Measurements from ENCODE around the gene ISLR2.
"Not testable (repeated sequence)": the region's sequence is repeated elsewhere in the genome, so short reads cannot be mapped to it uniquely, and the experiment has no call there.

Gene ISLR2

DNA sequence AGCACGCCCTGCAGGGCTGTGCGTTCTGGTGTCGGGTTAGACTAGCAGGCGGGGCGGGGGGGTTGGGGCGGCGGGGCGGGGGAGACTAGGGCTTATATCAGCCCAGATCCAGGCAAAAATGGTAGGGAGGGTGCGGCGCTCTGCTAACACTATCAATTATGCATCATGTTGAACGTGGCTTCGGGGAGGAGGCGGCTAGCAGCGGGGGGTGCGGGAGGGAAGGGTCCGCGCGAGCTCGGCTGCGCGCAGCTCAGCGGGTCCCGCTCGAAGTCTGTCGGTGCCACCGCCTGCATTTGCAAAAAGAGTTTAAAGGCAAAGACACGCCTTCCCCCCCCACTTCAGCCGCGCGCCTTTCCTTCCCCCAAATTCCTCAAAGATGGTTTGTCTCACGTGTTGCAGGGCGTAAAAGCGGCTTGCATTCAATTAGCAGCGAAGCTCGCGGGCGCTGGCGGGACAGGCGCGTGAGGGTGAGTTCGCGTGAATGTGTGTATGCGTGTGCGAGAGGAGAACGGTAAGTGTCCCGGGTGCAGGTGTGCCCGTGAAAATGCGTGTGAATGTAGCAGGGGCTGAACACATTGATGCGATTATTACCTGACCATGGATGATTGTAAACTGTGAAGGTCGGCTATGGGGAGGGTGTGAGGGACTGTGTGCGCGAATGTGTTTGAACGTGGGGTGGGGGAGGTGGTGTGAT, at the start of gene ISLR2:
Gene ISLR2 (plus strand): TSS at position 432 of the 694 bp plus-strand sequence. CDS start 2,169 bp downstream, outside the sequence.
- peaks cover 95% of the 10 kb centered on the region for H3K27me3 Mint-ChIP-seq
- H3K27ac Mint-ChIP-seq, result peak within 1 kb of the TSS in 1 of 2 donors; percentile 77
- H3K4me1 Mint-ChIP-seq, result peaks cover 66% of the 10 kb centered on the region
- H3K4me3 Mint-ChIP-seq, result peak within 1 kb of the TSS; percentile 35 to 43
- no peaks in the 10 kb centered on the region for H3K9me3 Mint-ChIP-seq
- DNase-seq (no peak), ATAC-seq (no peak)

DNA sequence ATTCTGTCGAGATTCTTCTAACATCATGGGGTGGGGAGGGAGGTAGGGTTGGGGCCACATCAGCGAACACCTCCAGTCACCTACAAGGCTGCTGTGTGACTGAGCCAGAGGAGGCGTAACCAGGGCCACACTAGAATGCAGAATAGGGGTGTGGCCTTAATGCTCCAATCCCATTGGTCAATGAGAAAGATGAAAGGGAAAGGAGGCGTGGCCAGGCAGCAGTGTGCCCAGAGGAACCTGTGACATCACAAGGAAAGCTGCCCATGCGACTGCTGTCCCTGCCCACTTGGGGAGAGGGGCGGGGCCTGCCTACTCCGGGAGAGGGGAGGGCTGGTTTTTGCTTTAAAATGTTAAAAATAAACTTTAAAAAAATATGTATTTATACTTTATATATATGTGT, 47.9 kb upstream of the ISLR2 start, which contains the start of gene GOLGA6A:
Gene GOLGA6A (minus strand): TSS at position 101 of the 400 bp plus-strand sequence. CDS start 41 bp downstream, at position 60.
- H3K27ac Mint-ChIP-seq, ATAC-seq, H3K9me3 Mint-ChIP-seq, H3K27me3 Mint-ChIP-seq, DNase-seq, H3K4me1 Mint-ChIP-seq, H3K4me3 Mint-ChIP-seq: not testable (repeated sequence)

DNA sequence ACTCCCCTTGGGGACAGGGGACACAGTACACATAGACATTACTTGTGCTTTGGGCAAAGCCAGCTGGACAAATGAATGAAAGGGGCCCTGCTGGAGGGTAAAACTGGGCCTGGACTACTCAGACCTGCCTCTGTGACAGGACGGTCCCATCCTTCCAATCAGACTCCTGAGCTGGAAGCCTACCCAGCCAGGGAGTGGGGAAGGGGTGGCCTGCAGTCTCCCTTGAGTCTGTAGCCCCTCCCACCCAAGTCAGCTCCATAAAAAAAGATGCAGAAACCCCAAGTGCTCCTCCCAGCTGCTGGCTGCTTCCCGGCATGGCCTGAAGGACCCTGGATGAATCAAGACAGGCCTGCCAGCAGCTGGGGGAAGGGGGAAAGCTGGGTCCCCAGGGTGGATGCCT, 35.8 kb upstream of the ISLR2 start:
- not testable (repeated sequence) for ATAC-seq, H3K27me3 Mint-ChIP-seq, H3K27ac Mint-ChIP-seq, H3K4me3 Mint-ChIP-seq, H3K9me3 Mint-ChIP-seq, DNase-seq, H3K4me1 Mint-ChIP-seq

DNA sequence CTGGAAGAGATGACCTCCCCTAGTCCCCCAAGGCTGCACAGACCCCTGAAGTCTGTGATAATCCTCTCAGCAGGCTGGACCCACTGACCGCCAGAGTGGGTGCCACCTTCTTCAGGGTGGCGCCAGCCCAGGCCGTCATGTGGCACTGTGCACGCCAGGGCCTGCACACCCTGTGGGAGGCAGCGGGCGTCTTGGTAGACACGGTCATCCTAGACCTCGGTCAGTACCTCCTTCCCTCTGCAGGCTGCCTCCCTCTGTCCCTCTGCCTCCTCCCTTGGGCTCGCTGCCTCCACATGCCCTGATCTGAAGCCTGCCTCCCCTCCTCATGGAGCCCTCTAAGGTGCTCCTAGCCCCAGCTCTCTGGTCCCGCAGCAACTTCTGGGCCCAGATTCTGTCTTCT, 34.8 kb upstream of the ISLR2 start:
- not testable (repeated sequence) for H3K27me3 Mint-ChIP-seq, H3K27ac Mint-ChIP-seq, DNase-seq, H3K4me1 Mint-ChIP-seq, H3K9me3 Mint-ChIP-seq, H3K4me3 Mint-ChIP-seq
- ATAC-seq, result peak; percentile 12

GRCh38 chr15:74096753-74097474, 33.5 kb upstream of the ISLR2 start:
- H3K9me3 Mint-ChIP-seq, H3K27me3 Mint-ChIP-seq, ATAC-seq, DNase-seq, H3K4me3 Mint-ChIP-seq, H3K4me1 Mint-ChIP-seq, H3K27ac Mint-ChIP-seq: not testable (repeated sequence)

DNA sequence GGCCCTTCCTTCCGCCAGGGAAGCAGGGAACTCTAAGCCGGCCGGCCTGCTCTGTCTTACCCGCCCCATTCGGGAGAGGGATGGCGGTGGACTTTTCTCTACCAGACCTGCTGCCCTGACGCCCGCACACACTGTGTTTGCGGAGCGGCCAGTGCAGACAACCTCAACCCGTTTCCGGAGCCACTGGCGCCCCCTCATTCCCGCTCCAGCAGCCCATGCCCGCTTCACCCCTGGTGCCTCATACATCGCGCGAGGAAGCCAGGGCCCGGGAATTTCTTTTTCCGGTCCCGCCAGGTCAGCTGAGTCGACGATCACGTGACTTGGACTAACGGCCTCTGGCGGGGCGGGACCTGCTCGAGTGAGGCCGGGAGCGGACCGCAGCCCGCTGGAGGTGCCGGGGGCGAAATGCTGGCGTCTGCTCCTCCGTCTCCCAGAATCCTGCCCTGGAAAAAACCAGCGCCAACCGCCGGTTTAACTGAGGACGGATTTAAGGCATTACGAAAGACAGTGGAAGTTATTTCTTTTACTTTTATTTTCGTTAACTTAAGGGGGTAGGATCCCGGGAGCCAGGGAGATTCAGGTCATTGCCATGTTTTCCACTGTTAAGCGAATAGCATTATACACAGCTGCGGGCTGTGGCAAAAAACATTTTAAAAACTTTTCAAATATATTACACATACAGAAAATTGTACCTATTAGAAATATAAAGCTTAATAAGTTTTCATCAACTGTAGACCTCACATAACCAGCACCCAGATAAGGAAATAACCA, 30.2 kb upstream of the ISLR2 start:
- not testable (repeated sequence) for H3K27me3 Mint-ChIP-seq, H3K4me1 Mint-ChIP-seq, H3K9me3 Mint-ChIP-seq
- Mint-ChIP-seq H3K4me3 (peak overlapping the region; percentile 94 to 98), H3K27ac (peak overlapping the region; percentile 97 to 100)
- DNase-seq, result peak; percentile 84 to 86
- ATAC-seq, result peak; percentile 84

- no peak for DNase-seq
- no peak overlapping the region for H3K4me3 Mint-ChIP-seq
- ATAC-seq, result no peak
- no peaks in the 10 kb centered on the region for H3K27me3 Mint-ChIP-seq
- no peaks in the 10 kb centered on the region for H3K9me3 Mint-ChIP-seq
- H3K27ac Mint-ChIP-seq, result no peak overlapping the region
- no peaks in the 10 kb centered on the region for H3K4me1 Mint-ChIP-seq
Measured at GRCh38 chr15:74108111-74108510, 22.3 kb upstream of the ISLR2 start.

- H3K9me3 Mint-ChIP-seq, ATAC-seq, H3K4me1 Mint-ChIP-seq, H3K27ac Mint-ChIP-seq, H3K4me3 Mint-ChIP-seq, DNase-seq, H3K27me3 Mint-ChIP-seq: not testable (repeated sequence)
Measured at GRCh38 chr15:74108611-74109010, 21.8 kb upstream of the ISLR2 start.

- no peak for DNase-seq
Measured at GRCh38 chr15:74109713-74110112, 20.7 kb upstream of the ISLR2 start.

DNA sequence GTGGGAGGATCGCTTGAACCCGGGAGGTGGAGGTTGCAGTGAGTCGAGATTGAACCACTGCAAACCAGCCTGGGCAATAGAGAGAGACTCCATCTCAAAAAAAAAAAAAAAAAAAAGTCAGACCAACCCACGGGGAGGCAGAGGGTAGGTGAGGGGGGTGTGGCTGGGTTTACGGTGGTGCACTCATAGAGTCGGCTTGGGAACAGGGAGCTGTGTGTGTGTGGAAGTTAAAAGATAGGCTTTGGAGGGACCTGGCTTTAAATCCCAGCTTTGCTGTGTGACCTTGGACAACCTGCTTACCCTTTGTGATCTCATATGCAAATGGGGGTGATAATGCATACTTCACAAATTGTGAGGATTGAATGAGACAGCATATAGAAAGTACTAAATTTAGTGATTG, 10.0 kb upstream of the ISLR2 start:
- H3K4me3 Mint-ChIP-seq, result no peak overlapping the region
- no peak for DNase-seq
- no peak for ATAC-seq
- H3K4me1 Mint-ChIP-seq, result peaks cover 11% of the 10 kb centered on the region
- H3K27me3 Mint-ChIP-seq, result peaks cover 53% of the 10 kb centered on the region
- H3K9me3 Mint-ChIP-seq, result no peaks in the 10 kb centered on the region
- H3K27ac Mint-ChIP-seq, result no peak overlapping the region

More at GRCh38 chr15:74109713-74110112, 20.7 kb upstream of the ISLR2 start:
- no peak overlapping the region for H3K27ac Mint-ChIP-seq
- no peak for ATAC-seq
- H3K4me1 Mint-ChIP-seq, result no peaks in the 10 kb centered on the region
- H3K27me3 Mint-ChIP-seq, result no peaks in the 10 kb centered on the region
- H3K9me3 Mint-ChIP-seq, result no peaks in the 10 kb centered on the region
- H3K4me3 Mint-ChIP-seq, result no peak overlapping the region

DNA sequence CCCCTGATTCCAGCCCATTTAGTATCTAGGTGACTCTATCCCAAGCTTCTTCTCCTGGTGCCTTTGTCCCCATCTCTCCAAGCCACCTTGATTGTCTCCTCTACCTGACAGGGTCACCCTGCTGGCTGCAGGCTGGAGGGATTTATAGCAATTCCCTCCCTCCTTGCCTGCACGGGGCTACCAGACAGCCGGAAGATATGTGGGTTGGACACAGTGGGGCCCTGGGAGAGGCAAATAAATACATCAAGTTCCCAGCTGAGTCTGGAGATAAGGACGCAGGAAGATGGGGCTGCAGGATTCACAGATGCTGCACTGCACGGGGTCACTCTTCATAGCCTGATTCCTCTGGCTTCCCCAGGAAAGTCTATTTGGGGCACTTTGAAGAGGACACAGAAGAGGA, 9.3 kb upstream of the ISLR2 start:
- H3K27ac Mint-ChIP-seq, result no peak overlapping the region
- H3K4me1 Mint-ChIP-seq, result peaks cover 11% of the 10 kb centered on the region
- H3K27me3 Mint-ChIP-seq, result peaks cover 56% of the 10 kb centered on the region
- ATAC-seq (no peak), DNase-seq (no peak)
- H3K4me3 Mint-ChIP-seq, result no peak overlapping the region
- H3K9me3 Mint-ChIP-seq, result no peaks in the 10 kb centered on the region

DNA sequence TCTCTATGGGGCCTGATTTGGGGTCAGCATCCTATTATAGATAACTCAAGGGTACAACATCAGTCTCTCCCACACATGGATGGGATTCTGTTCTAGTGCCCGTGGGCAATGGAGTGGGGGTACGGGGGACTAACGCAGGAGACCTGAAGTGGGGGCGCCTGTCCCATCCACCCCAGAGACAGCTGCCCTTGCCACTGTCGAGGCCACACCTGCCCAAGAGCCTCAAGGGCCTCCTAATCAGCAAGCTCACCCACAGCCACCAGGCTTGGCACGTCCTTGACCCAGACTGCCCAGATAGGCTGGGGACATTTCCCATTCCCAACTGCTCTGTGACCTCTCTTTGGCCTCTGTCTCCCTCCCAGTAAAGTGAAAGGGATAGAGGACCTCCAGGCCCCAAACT, 8.5 kb upstream of the ISLR2 start:
- peaks cover 63% of the 10 kb centered on the region for H3K27me3 Mint-ChIP-seq
- H3K27ac Mint-ChIP-seq, result no peak overlapping the region
- no peaks in the 10 kb centered on the region for H3K9me3 Mint-ChIP-seq
- DNase-seq (no peak), ATAC-seq (no peak)
- no peak overlapping the region for H3K4me3 Mint-ChIP-seq
- H3K4me1 Mint-ChIP-seq, result peaks cover 11% of the 10 kb centered on the region

DNA sequence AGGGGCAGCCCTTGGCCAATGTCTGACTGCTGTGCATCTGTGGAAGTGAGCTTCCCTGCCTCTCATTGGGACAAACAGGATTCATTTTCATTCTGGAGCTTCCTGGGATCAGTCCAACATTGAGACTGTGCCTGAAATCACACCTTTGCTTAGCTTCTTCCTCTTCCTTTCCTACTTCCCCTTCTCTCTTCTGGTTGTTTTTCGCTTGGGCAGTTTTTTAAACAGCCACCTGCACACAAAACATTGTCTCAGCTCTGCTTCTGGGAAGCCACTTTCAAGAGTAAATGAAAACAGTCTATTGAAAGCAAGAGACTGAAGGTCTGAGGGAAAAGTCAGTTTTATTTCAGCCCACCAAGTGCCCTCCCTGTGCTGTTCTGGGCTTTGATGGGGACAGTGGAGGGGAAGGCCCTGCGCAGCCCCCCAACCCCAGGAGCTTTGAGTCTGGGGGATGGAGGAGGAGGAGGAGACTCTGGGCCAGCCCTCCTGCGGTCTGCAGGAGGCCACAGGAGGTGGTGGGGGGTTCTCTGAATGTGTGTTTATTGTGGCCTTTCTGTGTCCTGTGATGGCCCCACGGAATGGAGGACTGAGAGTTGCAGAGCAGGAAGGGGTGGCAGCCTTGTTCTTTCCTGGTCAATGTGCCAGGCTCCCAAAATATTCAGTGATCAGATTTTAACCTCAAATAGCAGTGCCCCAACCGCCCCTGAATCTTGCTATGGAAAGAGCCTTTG, 7.8 kb upstream of the ISLR2 start:
- no peaks in the 10 kb centered on the region for H3K9me3 Mint-ChIP-seq
- peaks cover 70% of the 10 kb centered on the region for H3K27me3 Mint-ChIP-seq
- H3K4me3 Mint-ChIP-seq, result no peak overlapping the region
- DNase-seq (no peak), ATAC-seq (no peak)
- H3K4me1 Mint-ChIP-seq, result peaks cover 11% of the 10 kb centered on the region
- peak overlapping the region in 1 of 2 donors; percentile 74 for H3K27ac Mint-ChIP-seq

GRCh38 chr15:74123131-74123429, 7.3 kb upstream of the ISLR2 start:
- Mint-ChIP-seq H3K27ac (no peak overlapping the region), H3K4me3 (no peak overlapping the region), H3K9me3 (no peaks in the 10 kb centered on the region), H3K4me1 (peaks cover 16% of the 10 kb centered on the region), H3K27me3 (peaks cover 75% of the 10 kb centered on the region)
- no peak for DNase-seq
- ATAC-seq, result no peak

GRCh38 chr15:74123658-74124057, 6.7 kb upstream of the ISLR2 start:
- peaks cover 22% of the 10 kb centered on the region for H3K4me1 Mint-ChIP-seq

More at GRCh38 chr15:74123658-74124057, 6.7 kb upstream of the ISLR2 start:
- DNase-seq (no peak), ATAC-seq (no peak)
- peaks cover 81% of the 10 kb centered on the region for H3K27me3 Mint-ChIP-seq
- H3K4me3 Mint-ChIP-seq, result no peak overlapping the region
- H3K27ac Mint-ChIP-seq, result no peak overlapping the region
- no peaks in the 10 kb centered on the region for H3K9me3 Mint-ChIP-seq

Data from stimulated activated naive CD8-positive, alpha-beta T cell treated with anti-CD3 and anti-CD28 coated beads, Interleukin-15, amount 100 ng/mL, for 72 hours (primary cell).